NCI-H2107 treated with DMSO at 0.1 percent for 48 hours (cell line): Measurements from ENCODE around the gene WBP2.
A peak's percentile ranks its signal among the peaks of the same experiment; 100 is the strongest.

Source experiments
- DNase-seq: peaks from one replicate; lab custom pipeline; 2025; ENCODE audit not compliant: unreplicated experiment; lab: John Stamatoyannopoulos, UW

WBP2 gene

GRCh38 chr17:75828741-75829140, 26.4 kb downstream of the WBP2 start:
- DNase-seq = no peak

DNA sequence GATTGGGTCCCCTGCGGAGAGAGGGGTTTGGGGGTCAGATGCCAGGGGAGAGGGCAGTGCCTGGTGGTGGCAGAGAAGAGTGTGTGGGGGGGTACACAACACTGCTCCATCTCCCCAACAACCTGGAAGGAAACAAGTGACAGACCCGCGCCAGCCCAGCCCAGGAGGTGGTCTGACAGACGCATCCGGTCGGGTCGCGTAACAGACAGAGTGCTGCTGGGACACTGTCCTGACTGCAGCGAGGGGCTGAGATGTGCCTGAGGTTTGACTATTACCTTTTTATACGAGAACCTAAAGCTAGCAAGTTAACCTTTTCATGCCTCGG, 27.1 kb downstream of the WBP2 start:
- DNase-seq = no peak

GRCh38 chr17:75827308-75828075, 27.6 kb downstream of the WBP2 start:
- DNase-seq = peak; percentile 49

- DNase-seq = no peak
Observed at GRCh38 chr17:75826561-75827307, 28.4 kb downstream of the WBP2 start.

DNA sequence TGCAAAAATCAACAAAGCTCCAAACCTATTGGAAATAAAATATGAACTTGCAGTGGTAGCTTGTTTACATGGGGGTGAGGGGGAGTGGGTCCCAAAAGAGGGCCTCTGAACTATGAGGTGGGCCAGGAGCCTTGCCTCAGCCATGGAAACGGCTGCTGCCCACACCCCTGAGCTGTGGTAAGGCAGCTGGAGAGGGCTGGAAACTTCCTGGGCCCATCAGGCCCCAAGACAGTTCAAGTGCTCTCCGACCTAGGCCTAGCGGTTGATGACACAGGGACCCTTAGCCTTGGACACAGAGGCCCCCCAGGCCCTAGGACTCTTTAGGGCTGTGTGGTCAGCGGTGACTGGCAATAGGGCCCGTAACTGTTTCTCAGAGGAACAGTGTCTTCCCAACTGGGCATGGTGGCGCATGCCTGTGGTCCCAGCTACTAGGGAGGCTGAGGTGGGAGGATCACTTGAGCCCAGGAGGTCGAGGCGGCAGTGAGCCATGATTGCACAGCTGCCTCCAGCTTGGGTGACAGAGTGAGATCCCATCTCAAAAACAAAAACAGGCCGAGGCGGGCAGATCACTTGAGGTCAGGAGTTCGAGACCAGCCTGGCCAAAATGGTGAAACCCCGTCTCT, 29.3 kb downstream of the WBP2 start:
- no peak for DNase-seq

GRCh38 chr17:75825149-75825552, 30.0 kb downstream of the WBP2 start:
- no peak for DNase-seq

- no peak for DNase-seq
Observed at GRCh38 chr17:75824666-75825065, 30.5 kb downstream of the WBP2 start.

DNA sequence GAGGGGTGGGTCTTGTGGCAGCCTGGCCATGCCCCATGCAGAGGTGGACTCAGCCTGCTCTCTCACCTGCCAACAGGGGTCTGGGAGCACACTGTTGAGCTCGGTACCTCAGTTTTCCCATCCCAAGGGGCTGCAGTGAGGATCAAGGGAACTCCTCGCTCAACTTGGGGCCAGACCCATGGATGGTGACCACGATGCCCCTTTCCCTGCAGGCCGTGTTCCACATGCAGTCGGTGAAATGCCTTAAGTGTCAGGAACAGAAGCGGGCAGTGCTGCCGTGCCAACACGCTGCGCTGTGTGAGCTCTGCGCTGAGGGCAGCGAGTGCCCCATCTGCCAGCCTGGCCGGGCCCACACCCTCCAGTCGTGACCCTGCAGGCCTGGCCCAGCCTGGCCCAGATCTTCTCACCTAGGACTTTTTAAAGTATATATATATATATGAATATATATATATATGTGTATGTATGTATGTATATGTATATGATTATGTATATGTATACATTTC, 31.0 kb downstream of the WBP2 start:
- DNase-seq = no peak

DNA sequence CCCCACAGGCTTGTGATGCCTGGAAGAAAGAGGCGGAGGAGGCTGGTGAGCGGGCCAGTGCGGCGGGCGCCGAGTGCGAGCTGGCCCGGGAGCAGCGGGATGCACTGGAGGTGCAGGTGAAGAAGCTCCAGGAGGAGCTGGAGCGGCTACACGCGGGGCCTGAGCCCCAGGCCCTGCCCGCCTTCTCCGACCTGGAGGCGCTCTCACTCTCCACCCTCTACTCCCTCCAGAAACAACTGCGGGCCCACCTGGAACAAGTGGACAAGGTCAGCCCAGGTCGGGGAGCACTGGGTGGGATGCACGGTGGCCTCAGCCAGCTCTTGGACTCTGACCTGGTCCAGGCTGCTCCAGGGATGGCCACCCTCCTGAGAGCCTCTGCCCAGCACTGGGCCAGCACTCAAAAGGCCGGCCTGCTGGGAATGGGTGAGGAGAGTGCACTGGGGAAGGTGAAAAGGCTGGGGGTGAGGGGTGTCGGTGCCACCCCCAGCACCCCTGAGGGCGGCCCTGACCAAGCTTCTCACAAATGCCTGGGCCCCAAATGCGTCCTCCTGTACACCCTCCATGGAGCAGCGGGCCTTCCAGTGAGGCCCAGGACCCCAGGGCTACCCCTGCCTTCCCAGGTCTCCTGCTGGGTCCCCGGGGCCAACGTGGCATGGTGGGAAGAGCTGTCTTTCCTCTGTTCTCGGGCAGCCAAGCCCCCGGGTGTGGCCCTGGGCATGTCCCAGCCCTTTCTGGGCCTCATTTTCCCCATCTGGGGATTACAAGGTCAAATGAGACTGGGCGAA, 31.7 kb downstream of the WBP2 start:
- no peak for DNase-seq

- no peak for DNase-seq
Observed at GRCh38 chr17:75822800-75823166, 32.4 kb downstream of the WBP2 start.

- DNase-seq = peak; percentile 46
Observed at GRCh38 chr17:75822119-75822799, 32.9 kb downstream of the WBP2 start.

DNA sequence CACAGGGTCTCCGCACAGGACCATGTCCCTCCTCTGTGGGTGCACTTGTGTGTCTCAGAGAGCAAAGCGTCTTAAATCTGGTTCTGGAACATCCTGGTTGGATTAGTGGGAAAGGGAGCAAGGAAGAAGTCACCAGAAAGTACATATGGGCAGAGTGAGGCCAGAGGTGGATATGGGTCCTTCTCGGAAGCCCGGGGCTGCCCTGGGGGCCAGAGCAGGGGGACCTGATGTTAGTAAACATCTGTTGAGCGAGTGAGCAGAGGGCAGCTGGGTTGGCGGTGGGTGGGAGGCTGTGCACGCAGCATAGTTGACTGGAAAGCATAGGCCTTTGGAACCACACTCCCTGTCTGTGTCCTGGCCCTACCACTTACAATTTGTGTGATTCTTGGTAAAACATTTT, 33.6 kb downstream of the WBP2 start:
- DNase-seq = no peak

- no peak for DNase-seq
Observed at GRCh38 chr17:75820094-75821080, 34.7 kb downstream of the WBP2 start.

- no peak for DNase-seq
Observed at GRCh38 chr17:75819678-75820077, 35.5 kb downstream of the WBP2 start.

DNA sequence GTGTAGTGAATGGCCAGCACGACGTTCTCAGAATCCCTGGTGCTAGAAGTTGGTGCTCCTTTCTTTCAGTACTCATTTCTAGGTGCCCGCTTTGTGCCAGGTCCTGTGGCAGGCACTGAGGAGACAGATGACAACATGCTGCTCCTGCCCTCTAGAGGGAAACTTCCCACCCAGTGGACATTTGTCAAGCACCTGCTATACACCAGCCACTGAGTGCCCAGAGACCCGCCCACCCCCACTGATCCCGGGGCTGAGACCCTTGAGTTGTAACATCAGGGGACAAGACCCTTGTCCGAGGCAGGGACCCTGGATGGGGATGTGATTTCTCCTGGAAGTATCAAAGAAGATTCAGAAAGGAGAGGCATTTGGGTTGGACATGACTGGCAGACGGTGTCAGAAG, 36.0 kb downstream of the WBP2 start:
- DNase-seq = no peak

DNA sequence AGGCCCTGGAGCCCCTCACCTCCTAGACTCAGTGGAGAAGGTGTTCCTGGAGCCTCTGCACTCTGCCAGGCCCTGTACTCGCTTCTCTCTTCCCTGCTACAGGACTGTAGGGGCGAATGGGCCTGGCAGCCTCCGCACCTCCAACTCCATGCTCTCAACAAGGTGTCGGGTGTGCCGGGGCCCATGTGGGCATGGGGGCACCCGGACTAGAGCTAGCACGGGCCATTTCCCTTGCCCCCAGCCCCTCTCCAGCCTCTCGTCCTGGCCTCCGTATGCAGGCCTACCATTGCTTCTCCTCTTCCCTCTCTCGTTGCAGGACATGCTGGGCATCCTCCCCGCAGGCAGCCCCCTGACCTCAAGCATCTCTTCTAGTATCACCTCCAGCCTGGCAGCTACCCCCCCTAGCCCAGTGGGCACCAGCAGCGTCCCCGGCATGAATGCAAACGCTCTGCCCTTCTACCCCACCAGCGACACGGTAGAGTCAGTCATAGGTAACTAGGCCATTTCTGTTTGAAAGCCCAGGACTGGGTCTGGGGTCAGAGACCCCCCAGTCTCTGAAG, 36.7 kb downstream of the WBP2 start:
- DNase-seq = no peak

DNA sequence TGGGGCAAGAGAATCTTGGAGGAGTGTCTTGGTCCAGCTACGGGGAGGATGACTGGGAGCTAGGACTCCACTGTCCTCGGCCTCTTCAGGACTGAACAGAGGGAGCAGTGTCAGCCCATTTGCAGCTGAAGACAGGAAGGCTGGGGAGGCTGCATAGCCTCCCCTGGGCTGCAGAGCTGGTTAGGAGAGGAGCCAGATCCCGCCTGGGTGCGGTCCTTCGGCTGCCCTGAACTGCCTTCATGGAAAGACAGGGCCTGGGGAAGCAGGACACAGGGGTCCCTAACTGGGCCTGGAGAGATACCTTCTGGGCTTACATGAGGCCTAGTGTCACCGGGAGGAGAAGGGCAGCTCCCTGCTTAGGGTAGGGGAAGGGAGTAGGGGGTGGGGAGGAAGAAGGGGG, 37.6 kb downstream of the WBP2 start:
- DNase-seq = no peak

DNA sequence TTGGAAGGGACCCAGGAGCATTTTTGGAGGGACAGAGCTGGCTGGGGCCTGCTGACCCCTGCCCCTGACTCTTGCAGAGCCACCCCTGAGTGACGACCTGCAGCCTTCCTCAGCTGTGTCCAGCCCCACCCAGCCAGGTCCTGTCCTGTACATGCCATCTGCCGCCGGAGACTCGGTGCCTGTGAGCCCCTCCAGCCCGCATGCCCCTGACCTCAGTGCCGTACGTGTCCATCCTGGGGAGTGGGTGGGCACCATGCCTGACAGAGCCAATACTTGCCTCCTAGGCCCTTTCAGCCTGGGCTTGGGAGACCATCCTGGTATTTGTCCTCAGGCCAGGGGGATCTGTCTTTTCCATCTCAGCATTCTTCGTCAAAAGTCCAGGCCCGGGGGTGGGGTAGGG, 38.4 kb downstream of the WBP2 start:
- no peak for DNase-seq

- no peak for DNase-seq
Observed at GRCh38 chr17:75815399-75815798, 39.7 kb downstream of the WBP2 start.
